HepG2 (cell line): ENCODE results near the gene PNPLA2. TPM values are rescaled to one million over a fixed set of nuclear protein-coding genes. Genes with fewer than 3 reads are reported as not detected.

ENCODE experiments used
- ATAC-seq: fragments of 200-7000 bp; cut with Tn5 transposase; 3 replicates; pipeline ENCODE4 v1.9.1; 2020; ENCODE audit warnings: mild to moderate bottlenecking, moderate library complexity
- BruUV-seq: library from RNA; stranded (reverse); fragments of 400-500 nt; replicated peaks from 2 replicates; lab custom pipeline; 2021; lab: Mats Ljungman, UMichigan
- CTCF ChIA-PET: fragments of 300-600 bp; formaldehyde crosslinking; extraction: SDS; loops from one replicate; lab custom pipeline; 2021; ENCODE audit warnings: low total read pairs, inconsistent platforms, low intra/inter-chr PET ratio; lab: Yijun Ruan, JAX
- POLR2A ChIA-PET: fragments of 350-600 bp; sonication (Branson Sonifier 250); formaldehyde crosslinking; loops from one replicate; lab custom pipeline; 2020; ENCODE audit warnings: antibody characterized with exemption, inconsistent platforms; lab: Yijun Ruan, JAX
- DNase-seq: peaks from one replicate; pipeline ENCODE4 v3.0.0-alpha.2; 2015; ENCODE audit warnings: low spot score
- FAIRE-seq: peaks from 3 replicates; lab custom pipeline; 2011; peaks lifted over from hg19 to GRCh38; lab: Jason Lieb, UNC
- H2AFZ ChIP-seq: one replicate; pipeline ENCODE4 v1.6.1; 2011; ENCODE audit warnings: low read length, inconsistent platforms
- H3K27ac ChIP-seq: fragments of 300-600 bp; 3 replicates; pipeline ENCODE4 v1.8.0; 2011; ENCODE audit warnings: mixed run types, mild to moderate bottlenecking, mixed read lengths, low read length, inconsistent platforms; ENCODE audit not compliant: insufficient read depth; ENCODE audit errors: extremely low read length
- H3K27me3 ChIP-seq, 2 experiments: fragments of 200-600 bp in 1 of 2; 2 replicates in 1 of 2; 3 replicates in 1 of 2; pipeline versions ENCODE4 v1.6.0 to v1.8.0; 2011; ENCODE audit warnings: low read length in 2 of 2, mild to moderate bottlenecking in 2 of 2, moderate library complexity in 2 of 2, inconsistent platforms in 1 of 2; ENCODE audit not compliant: insufficient read depth in 2 of 2, control insufficient read depth in 1 of 2
- H3K36me3 ChIP-seq, 2 experiments: fragments of 200-600 bp in 1 of 2; replicated peaks in 1 of 2; 2 replicates in 1 of 2; 3 replicates in 1 of 2; pipeline versions ENCODE4 v1.5.1 to v1.8.0; 2011; ENCODE audit warnings: low read length in 2 of 2, inconsistent platforms in 1 of 2; ENCODE audit not compliant: insufficient read depth in 2 of 2, control insufficient read depth in 1 of 2
- H3K4me1 ChIP-seq: 2 replicates; pipeline ENCODE4 v1.5.1; 2012; ENCODE audit warnings: low read length, inconsistent platforms; ENCODE audit not compliant: insufficient read depth
- H3K4me2 ChIP-seq: 2 replicates; pipeline ENCODE4 v1.6.0; 2011; ENCODE audit warnings: low read depth, low read length, inconsistent platforms
- H3K4me3 ChIP-seq, 3 experiments: fragments of 200-600 bp in 1 of 3; sonication (generic), shearing (Covaris generic) in 1 of 3; replicated peaks in 1 of 3; 2 replicates each; pipeline ENCODE4 v1.5.1; 2011 to 2016; ENCODE audit warnings: low read length in 3 of 3, inconsistent platforms in 2 of 3, low read depth in 2 of 3, mild to moderate bottlenecking in 2 of 3, control low read depth in 1 of 3, mixed read lengths in 1 of 3; ENCODE audit not compliant: insufficient read depth in 1 of 3
- H3K79me2 ChIP-seq: one replicate; pipeline ENCODE4 v1.6.1; 2011; ENCODE audit warnings: low read length, inconsistent platforms; ENCODE audit not compliant: insufficient read depth
- H3K9ac ChIP-seq: 2 replicates; pipeline ENCODE4 v1.6.0; 2011; ENCODE audit warnings: mild to moderate bottlenecking, low read depth, low read length, inconsistent platforms; ENCODE audit not compliant: insufficient read depth
- H3K9me3 ChIP-seq: 2 replicates; pipeline ENCODE4 v1.5.1; 2012; ENCODE audit warnings: mild to moderate bottlenecking, low read length
- H4K20me1 ChIP-seq: 2 replicates; pipeline ENCODE4 v1.6.0; 2011; ENCODE audit warnings: inconsistent platforms, mild to moderate bottlenecking, low read length, moderate library complexity; ENCODE audit not compliant: insufficient read depth
- FUBP1 ChIP-seq: sonication (generic); formaldehyde crosslinking; IDR thresholded peaks from 2 replicates; pipeline ENCODE4 v1.5.1; 2020; ENCODE audit warnings: missing genetic modification reagents, mild to moderate bottlenecking, borderline replicate concordance
- HCFC1 ChIP-seq: fragments of 150-350 bp; IDR thresholded peaks from 2 replicates; pipeline ENCODE4 v1.6.1; 2014; ENCODE audit warnings: low read depth, low read length
- KAT8 ChIP-seq: IDR thresholded peaks from 2 replicates; pipeline ENCODE4 v1.6.1; 2016; ENCODE audit warnings: missing genetic modification reagents, missing compliant biosample characterization
- MYNN ChIP-seq: sonication (generic); formaldehyde crosslinking; IDR thresholded peaks from 2 replicates; pipeline ENCODE4 v1.4.0; 2020; ENCODE audit warnings: mild to moderate bottlenecking, low read depth, missing genetic modification reagents
- PATZ1 ChIP-seq: sonication (generic); formaldehyde crosslinking; IDR thresholded peaks from 2 replicates; pipeline ENCODE4 v1.4.0; 2020; ENCODE audit warnings: missing genetic modification reagents
- ZBED4 ChIP-seq: sonication (generic); formaldehyde crosslinking; IDR thresholded peaks from 2 replicates; pipeline ENCODE4 v1.4.0; 2020; ENCODE audit warnings: missing genetic modification reagents, borderline replicate concordance
- ZBTB46 ChIP-seq: sonication (generic); formaldehyde crosslinking; IDR thresholded peaks from 2 replicates; pipeline ENCODE4 v1.4.0; 2020; ENCODE audit warnings: mild to moderate bottlenecking, missing genetic modification reagents, borderline replicate concordance
- ZFP36 ChIP-seq: fragments of 150-350 bp; IDR thresholded peaks from 2 replicates; pipeline ENCODE4 v1.6.1; 2018; ENCODE audit warnings: borderline replicate concordance, low read length, low read depth; ENCODE audit not compliant: partially characterized antibody
- ZFP36L1 ChIP-seq: sonication (generic); formaldehyde crosslinking; IDR thresholded peaks from 2 replicates; pipeline ENCODE4 v1.8.0; 2022; ENCODE audit warnings: mild to moderate bottlenecking, missing genetic modification reagents, moderate library complexity
- ZNF33B ChIP-seq: sonication (generic); formaldehyde crosslinking; IDR thresholded peaks from 2 replicates; pipeline ENCODE4 v1.5.1; 2020; ENCODE audit warnings: mild to moderate bottlenecking, missing genetic modification reagents
- ZNF44 ChIP-seq: sonication (generic); formaldehyde crosslinking; IDR thresholded peaks from 2 replicates; pipeline ENCODE4 v1.5.1; 2020; ENCODE audit warnings: mild to moderate bottlenecking, missing genetic modification reagents
- ZNF501 ChIP-seq: sonication (generic); formaldehyde crosslinking; IDR thresholded peaks from 2 replicates; pipeline ENCODE4 v1.5.1; 2020; ENCODE audit warnings: mild to moderate bottlenecking, moderate library complexity, missing genetic modification reagents
- ZNF564 ChIP-seq: sonication (generic); formaldehyde crosslinking; IDR thresholded peaks from 2 replicates; pipeline ENCODE4 v1.8.1; 2023; ENCODE audit warnings: mild to moderate bottlenecking, missing genetic modification reagents
- ZNF816 ChIP-seq: sonication (generic); formaldehyde crosslinking; IDR thresholded peaks from 2 replicates; pipeline ENCODE4 v1.8.0; 2022; ENCODE audit warnings: missing genetic modification reagents, mild to moderate bottlenecking, borderline replicate concordance
- ZNF891 ChIP-seq: sonication (generic); formaldehyde crosslinking; IDR thresholded peaks from 2 replicates; pipeline ENCODE4 v1.5.0; 2020; ENCODE audit warnings: mild to moderate bottlenecking, missing genetic modification reagents
- WGBS: methylation state at CpG from one replicate; pipeline ENCODE4 v1.1.6; 2017; ENCODE audit warnings: low lambda C conversion rate; 5-methylcytosine and 5-hydroxymethylcytosine counted together
- in situ Hi-C: cut with HindIII; loops from 2 replicates; pipeline ENCODE4 v1.10.0; 2017; ENCODE audit warnings: low pct_unique_long_range_greater_than_20kb; ENCODE audit not compliant: extremely low pct_ligation_motif_present
- intact Hi-C: fragments of 100-400 bp; cut with micrococcal nuclease; formaldehyde crosslinking; loops from one replicate; pipeline ENCODE4 v1.10.0; 2022; ENCODE audit not compliant: unreplicated experiment
- polyA plus RNA-seq, 8 experiments: library from polyadenylated mRNA; depleted of rRNA in 3 of 8; stranded (reverse) in 7 of 8; unstranded in 1 of 8; fragments of >200 nt; fragmentation: Illumina TruSeq in 4 of 8; extraction: Trizol in 4 of 8; gene quantifications; 2 replicates each; pipeline versions ENCODE4 v1.2.1 to v1.2.3, GENCODE V29; 2011 to 2016; ENCODE audit warnings: low read depth in 4 of 8, missing spikeins in 1 of 8, mixed read lengths in 1 of 8; ENCODE audit not compliant: insufficient read depth in 1 of 8
- total RNA-seq, 5 experiments: library from RNA; depleted of rRNA; stranded (reverse); fragments of >200 nt; fragmentation: Illumina TruSeq; extraction: Trizol; gene quantifications; 2 replicates each; pipeline ENCODE4 v1.2.3, GENCODE V29; 2016; ENCODE audit warnings: low read depth in 1 of 5

The PNPLA2 gene
- total and polyA plus RNA-seq, 2 of the 13 experiments (the other 11 are each of a cell fraction or from before 2014, with no cell fraction given): 10.5 to 43.2 TPM

GRCh38 chr11:826836-827145, 8.1 kb downstream of the PNPLA2 start:
- ChIA-PET POLR2A (interaction anchor here (1.8 to 16.1 kb wide), 4 partner anchors 8 to 28 kb away, joined by 4 to 264 read pairs (median 75); partner anchors contain the start of genes PNPLA2, POLR2L, RPLP2 and TSPAN4), CTCF (no interaction called here)
- Histone ChIP-seq H3K4me1 (peaks cover 65% of the 10 kb centered on the region), H3K4me2 (peak overlapping the region; percentile 91), H3K79me2 (peaks cover 2% of the 10 kb centered on the region), H3K9me3 (no peaks in the 10 kb centered on the region), H4K20me1 (peaks cover 1% of the 10 kb centered on the region; the same call in 1 of the 2 replicates), H3K27me3 (no peaks in the 10 kb centered on the region), H3K4me3 (peak overlapping the region; percentile 69 to 83 (median 80)), H2AFZ (no peak overlapping the region)
- 0% methylated on average over 4 of the region's 22 CpGs for WGBS
- ATAC-seq (peak; percentile 15), DNase-seq (no peak)
- intact Hi-C loops: no loop called here
- in situ Hi-C loops: no loop called here
- TF ChIP-seq HCFC1 (no peak), ZNF44 (CRISPR knock-in tag) (0 out of 2 replicates have a peak, but pooled peaks have one; percentile 24), ZBTB46 (CRISPR knock-in tag) (no peak), ZNF33B (CRISPR knock-in tag) (0 out of 2 replicates have a peak, but pooled peaks have one; percentile 37), ZNF564 (CRISPR knock-in tag) (peak; percentile 57; the same call in 1 of the 2 replicates), ZNF891 (CRISPR knock-in tag) (0 out of 2 replicates have a peak, but pooled peaks have one; percentile 2), ZNF816 (0 out of 2 replicates have a peak, but pooled peaks have one; percentile 51), MYNN (CRISPR knock-in tag) (no peak), FUBP1 (CRISPR knock-in tag) (no peak; the same call in 1 of the 2 replicates), ZNF501 (CRISPR knock-in tag) (0 out of 2 replicates have a peak, but pooled peaks have one; percentile 26), ZBED4 (CRISPR knock-in tag) (no peak), PATZ1 (CRISPR knock-in tag) (peak; percentile 72), ZFP36L1 (CRISPR knock-in tag) (no peak), ZFP36 (no peak), KAT8 (CRISPR knock-in tag) (no peak)
- TF ChIP-seq, all 625 proteins: peak for 7
- no peak for FAIRE-seq
- Histone ChIP-seq H3K9ac (peak overlapping the region; percentile 74), H3K27ac (peak overlapping the region; percentile 77), H3K36me3 (peaks cover 6 to 18% of the 10 kb centered on the region in 2 experiments; a peak in 4 of 5 replicates)
- BruUV-seq: no TSS peak
